HCT116 (cell line): ENCODE data around the gene IQCC. TPM values are rescaled to one million over a fixed set of nuclear protein-coding genes. Genes with fewer than 3 reads are reported as not detected.
A peak's percentile ranks its signal among the peaks of the same experiment; 100 is the strongest.

Experiments
- ATAC-seq: fragments of 200-7000 bp; cut with Tn5 transposase; 2 replicates; pipeline ENCODE4 v1.9.1; 2020; ENCODE audit warnings: mild to moderate bottlenecking, moderate library complexity
- BruUV-seq: library from RNA; stranded (reverse); fragments of 400-500 nt; replicated peaks from 2 replicates; lab custom pipeline; 2021; lab: Mats Ljungman, UMichigan
- CTCF ChIA-PET: fragments of 300-600 bp; sonication (Branson Sonifier 250); formaldehyde crosslinking; loops from one replicate; lab custom pipeline; 2021; ENCODE audit warnings: antibody characterized with exemption; lab: Charles Lee
- POLR2A ChIA-PET: fragments of 300-600, 350-600 bp; sonication (Branson Sonifier 250); formaldehyde crosslinking; loops from one replicate; lab custom pipeline; 2021; ENCODE audit warnings: antibody characterized with exemption; lab: Charles Lee
- RAD21 ChIA-PET, 2 experiments: fragments of 300-600 bp; sonication (Branson Sonifier 250); formaldehyde crosslinking; loops; one replicate each; lab custom pipeline; 2023; ENCODE audit warnings: low total read pairs in 2 of 2; ENCODE audit not compliant: uncharacterized antibody in 2 of 2, unreplicated experiment in 2 of 2, low non-redundant PET in 1 of 2; lab: Charles Lee
- DNase-seq: peaks from one replicate; pipeline ENCODE4 v3.0.0-alpha.2; 2010; ENCODE audit warnings: low read depth, low spot score
- H2AFZ ChIP-seq: fragments of 200-600 bp; shearing (Covaris generic), sonication (generic); 2 replicates; pipeline ENCODE4 v1.6.1; 2017; ENCODE audit warnings: low read depth, mixed run types, mixed read lengths, antibody characterized with exemption, low read length; ENCODE audit not compliant: poor library complexity, severe bottlenecking
- H3K27ac ChIP-seq: 2 replicates; pipeline ENCODE4 v1.5.1; 2012; ENCODE audit warnings: low read depth, low read length
- H3K27me3 ChIP-seq: fragments of 200-600 bp; sonication (generic); 2 replicates; pipeline ENCODE4 v1.6.1; 2016; ENCODE audit warnings: mixed run types, low read length, mixed read lengths; ENCODE audit not compliant: insufficient read depth
- H3K36me3 ChIP-seq, 2 experiments: fragments of 200-500 bp in 1 of 2; fragments of 200-600 bp in 1 of 2; sonication (Bioruptor generic) in 1 of 2; sonication (generic) in 1 of 2; 2 replicates each; pipeline versions ENCODE4 v1.5.1 to v1.6.1; 2014 to 2016; ENCODE audit warnings: low read length in 2 of 2, inconsistent platforms in 1 of 2, mixed read lengths in 1 of 2, mixed run types in 1 of 2; ENCODE audit not compliant: insufficient read depth in 2 of 2, control insufficient read depth in 1 of 2
- H3K4me1 ChIP-seq, 2 experiments: fragments of 200-600 bp in 1 of 2; sonication (generic) in 1 of 2; 2 replicates each; pipeline versions ENCODE4 v1.5.1 to v1.6.1; 2012 to 2017; ENCODE audit warnings: low read length in 2 of 2, inconsistent platforms in 1 of 2, mild to moderate bottlenecking in 1 of 2, mixed read lengths in 1 of 2, mixed run types in 1 of 2, moderate library complexity in 1 of 2; ENCODE audit not compliant: insufficient read depth in 2 of 2, control insufficient read depth in 1 of 2
- H3K4me2 ChIP-seq: fragments of 200-600 bp; sonication (generic); 2 replicates; pipeline ENCODE4 v1.6.1; 2017; ENCODE audit warnings: mixed run types, low read length, mixed read lengths
- H3K4me3 ChIP-seq, 2 experiments: fragments of 200-600 bp in 1 of 2; sonication (generic) in 1 of 2; replicated peaks in 1 of 2; 2 replicates each; pipeline ENCODE4 v1.5.1; 2011 to 2016; ENCODE audit warnings: low read length in 2 of 2, control low read depth in 1 of 2, low read depth in 1 of 2, mild to moderate bottlenecking in 1 of 2, mixed read lengths in 1 of 2, mixed run types in 1 of 2
- H3K79me2 ChIP-seq: fragments of 200-600 bp; sonication (generic); 2 replicates; pipeline ENCODE4 v1.6.1; 2017; ENCODE audit warnings: mild to moderate bottlenecking, mixed run types, low read length, moderate library complexity, mixed read lengths; ENCODE audit not compliant: insufficient read depth
- H3K9ac ChIP-seq: fragments of 200-600 bp; sonication (generic); 2 replicates; pipeline ENCODE4 v1.6.1; 2016; ENCODE audit warnings: low read length, mixed read lengths
- H3K9me2 ChIP-seq: fragments of 200-600 bp; sonication (generic), shearing (Covaris generic); 2 replicates; pipeline ENCODE4 v1.6.1; 2017; ENCODE audit warnings: mixed run types, mild to moderate bottlenecking, moderate library complexity; ENCODE audit not compliant: insufficient read depth
- H3K9me3 ChIP-seq, 2 experiments: fragments of 200-500 bp in 1 of 2; fragments of 200-600 bp in 1 of 2; sonication (Bioruptor generic) in 1 of 2; sonication (generic) in 1 of 2; 2 replicates each; pipeline ENCODE4 v1.6.1; 2014 to 2017; ENCODE audit warnings: low read length in 2 of 2, mixed read lengths in 2 of 2, inconsistent platforms in 1 of 2, low read depth in 1 of 2, mild to moderate bottlenecking in 1 of 2, mixed run types in 1 of 2, moderate library complexity in 1 of 2; ENCODE audit not compliant: control insufficient read depth in 1 of 2, insufficient read depth in 1 of 2
- H4K20me1 ChIP-seq: fragments of 200-600 bp; sonication (generic), shearing (Covaris generic); 2 replicates; pipeline ENCODE4 v1.6.1; 2017; ENCODE audit warnings: mixed run types, mild to moderate bottlenecking, moderate library complexity; ENCODE audit not compliant: insufficient read depth
- EGR1 ChIP-seq: IDR thresholded peaks from 2 replicates; pipeline ENCODE4 v1.6.1; 2012; ENCODE audit warnings: low read depth
- EZH2phosphoT487 ChIP-seq: fragments of 200-600 bp; IDR thresholded peaks from 2 replicates; pipeline ENCODE4 v1.6.1; 2018; ENCODE audit warnings: antibody characterized with exemption, borderline replicate concordance
- FOSL1 ChIP-seq: IDR thresholded peaks from 2 replicates; pipeline ENCODE4 v1.6.1; 2012; ENCODE audit warnings: low read depth
- JUND ChIP-seq: IDR thresholded peaks from 2 replicates; pipeline ENCODE4 v1.6.1; 2012
- MAX ChIP-seq: IDR thresholded peaks from 2 replicates; pipeline ENCODE4 v1.6.1; 2012
- YY1 ChIP-seq: IDR thresholded peaks from 2 replicates; pipeline ENCODE4 v1.6.1; 2011; ENCODE audit warnings: low read length, low read depth, moderate library complexity, mild to moderate bottlenecking; ENCODE audit not compliant: insufficient replicate concordance; ENCODE audit errors: extremely low read depth
- intact Hi-C: fragments of 100-400 bp; cut with micrococcal nuclease; formaldehyde crosslinking; loops from 2 replicates; pipeline ENCODE4 v1.10.0; 2022
- total RNA-seq: library from RNA; stranded (reverse); gene quantifications from one replicate; pipeline ENCODE4 v1.2.1, GENCODE V29; 2021; ENCODE audit not compliant: unreplicated experiment

Gene IQCC
- total RNA-seq, 1 experiment from 2014 or later, result 4.7 TPM

GRCh38 chr1:32200226-32201010 is 5.1 kb upstream of the IQCC start, which contains the start of gene CCDC28B:
Gene CCDC28B, plus strand, starts transcription at chr1:32200595. Its CDS starts 1,341 bp downstream, at chr1:32201936.
- Histone ChIP-seq H3K9me3 (no peaks in the 10 kb centered on the region), H3K27me3 (no peaks in the 10 kb centered on the region), H3K79me2 (no peaks in the 10 kb centered on the region), H3K27ac (no peak within 1 kb of the TSS), H3K4me1 (peaks cover 5 to 28% of the 10 kb centered on the region in 2 experiments; a peak in 3 of 4 replicates), H3K4me2 (peak within 1 kb of the TSS; percentile 71), H3K9me2 (no peaks in the 10 kb centered on the region), H3K36me3 (peaks cover 2 to 19% of the 10 kb centered on the region in 2 experiments; a peak in 3 of 4 replicates), H2AFZ (no peak within 1 kb of the TSS), H3K4me3 (peak within 1 kb of the TSS; percentile 38 to 51), H3K9ac (peak within 1 kb of the TSS; percentile 47), H4K20me1 (no peaks in the 10 kb centered on the region)
- intact Hi-C loops, result no loop called here
- no TSS peak for BruUV-seq
- ChIA-PET CTCF (interaction anchor here (1.0 to 1.4 kb wide), 2 partner anchors 15 to 48 kb away, joined by 3 read pairs; no protein-coding TSS in a partner anchor), RAD21 (no interaction called here), POLR2A (interaction anchor here (0.7 kb wide), 1 partner anchor 59 kb away, joined by 3 read pairs; no protein-coding TSS in a partner anchor)
- ATAC-seq, result peak; percentile 55
- DNase-seq, result no peak
- peak; percentile 46 for TF ChIP-seq YY1
- no peak for TF ChIP-seq FOSL1
- no peak for TF ChIP-seq EZH2phosphoT487
- peak; percentile 50; the same call in 1 of the 2 replicates for TF ChIP-seq EGR1
- peak; percentile 78 for TF ChIP-seq MAX
- TF ChIP-seq JUND, result no peak
